KBM-7 (cell line): ENCODE data around the gene RNF10.
"Not testable (repeated sequence)": the region's sequence is repeated elsewhere in the genome, so short reads cannot be mapped to it uniquely, and the experiment has no call there.

Source experiments
- DNase-seq: peaks from one replicate; pipeline ENCODE4 v3.0.0-alpha.2; 2015
- in situ Hi-C: fragments of 300-500 bp; cut with MboI; formaldehyde crosslinking; loops from 2 replicates; pipeline ENCODE4 v1.14.3; 2020; ENCODE audit warnings: low sequenced_read_pairs, low pct_unique_long_range_greater_than_20kb, mixed read lengths

The RNF10 gene

DNA sequence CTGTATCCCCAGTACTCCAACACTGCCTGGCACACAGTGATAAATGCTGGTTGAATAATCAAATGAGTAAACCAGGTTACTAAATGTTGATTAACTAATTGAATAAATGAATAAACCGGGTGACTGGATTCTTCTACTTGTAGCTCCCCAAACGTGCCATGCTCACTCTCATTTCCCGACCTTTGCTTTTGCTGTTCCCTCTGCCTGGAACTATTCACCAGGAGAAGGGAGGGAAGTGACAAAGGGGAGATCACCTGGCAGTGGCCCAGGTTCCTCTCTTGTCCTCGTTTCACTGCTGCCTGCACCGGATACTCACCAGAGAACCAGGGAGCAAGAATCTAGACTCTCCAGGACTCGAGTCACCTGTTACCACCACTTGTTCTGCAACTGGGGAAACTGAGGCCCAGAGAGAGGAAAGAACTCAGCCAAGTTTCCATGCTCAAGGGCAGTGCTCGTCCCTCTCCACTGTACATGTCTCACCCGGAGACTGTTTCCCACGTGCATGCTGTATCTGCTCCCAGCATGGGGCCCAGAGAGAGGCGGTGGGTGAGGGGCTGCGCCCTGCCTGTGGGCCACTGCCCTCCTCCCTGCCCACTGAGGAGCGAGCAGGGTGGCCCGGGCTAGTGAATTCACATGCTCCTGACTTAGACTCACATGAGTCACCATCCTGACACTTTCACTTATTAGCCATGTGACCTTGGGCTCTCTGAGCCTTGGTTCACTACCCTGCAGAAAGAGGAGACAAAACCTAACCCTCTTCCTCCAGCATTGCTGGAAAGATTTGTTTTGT lies 64.7 kb downstream of the RNF10 start:
- DNase-seq = no peak
- in situ Hi-C loops = no loop called here

DNA sequence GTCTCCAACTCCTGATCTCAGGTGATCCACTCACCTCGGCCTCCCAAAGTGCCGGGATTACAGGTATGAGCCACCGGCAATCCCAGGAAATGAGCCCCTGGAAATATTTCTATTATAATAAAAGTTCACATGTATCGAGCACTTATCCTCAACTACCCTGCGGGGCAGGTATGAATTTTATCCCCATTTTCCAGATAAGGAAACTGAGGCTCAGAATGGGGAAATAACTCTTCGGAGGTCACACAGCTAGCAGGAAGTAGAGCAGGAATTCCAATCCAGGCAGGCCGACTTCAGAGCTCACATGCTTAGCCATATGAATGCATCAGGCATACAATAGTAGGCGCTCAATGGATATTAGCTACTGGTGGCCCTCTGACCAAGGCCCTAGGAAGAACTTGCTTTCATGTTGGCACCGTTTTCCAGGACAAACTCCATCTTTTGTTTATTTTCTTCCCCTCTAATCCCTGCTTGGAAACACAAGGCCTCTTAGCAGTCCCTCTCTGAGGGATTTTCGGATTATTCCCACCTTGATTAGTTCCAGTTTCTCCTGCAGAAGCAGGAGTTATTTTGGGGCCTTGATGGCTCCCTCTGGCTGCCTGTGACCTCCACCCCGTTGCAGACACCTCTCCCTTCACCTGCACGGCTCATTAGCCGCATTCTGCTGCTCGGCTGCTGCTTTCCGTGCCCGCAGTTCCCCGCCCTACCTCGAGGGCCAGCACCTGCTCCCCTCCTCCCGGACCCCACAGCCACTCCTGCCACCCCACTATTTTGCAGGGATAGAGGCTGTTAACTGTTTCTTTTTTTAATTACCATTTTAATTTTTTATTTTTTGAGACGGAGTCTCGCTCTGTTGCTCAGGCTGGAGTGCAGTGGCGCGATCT lies 65.8 kb downstream of the RNF10 start:
- DNase-seq = no peak
- in situ Hi-C loops = no loop called here

DNA sequence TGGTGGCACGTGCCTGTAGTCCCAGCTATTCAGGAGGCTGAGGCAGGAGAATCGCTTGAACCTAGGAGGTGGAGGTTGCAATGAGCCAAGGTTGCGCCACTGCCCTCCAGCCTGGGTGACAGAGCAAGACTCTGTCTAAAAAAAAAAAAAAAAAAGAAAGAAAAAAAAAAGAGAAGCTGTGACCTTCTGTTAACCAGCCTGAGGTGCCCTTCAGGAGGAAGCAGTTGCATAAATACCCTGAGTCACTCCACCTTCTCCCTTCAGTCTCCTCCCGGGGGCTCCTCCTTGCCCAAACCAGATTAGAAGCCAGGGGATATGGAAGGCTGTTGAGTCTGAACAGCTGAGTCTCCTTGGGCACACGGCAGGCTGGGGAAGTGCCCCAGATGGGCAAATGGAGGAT lies 68.3 kb downstream of the RNF10 start:
- DNase-seq = peak; percentile 89
- in situ Hi-C loops = not testable (repeated sequence)

DNA sequence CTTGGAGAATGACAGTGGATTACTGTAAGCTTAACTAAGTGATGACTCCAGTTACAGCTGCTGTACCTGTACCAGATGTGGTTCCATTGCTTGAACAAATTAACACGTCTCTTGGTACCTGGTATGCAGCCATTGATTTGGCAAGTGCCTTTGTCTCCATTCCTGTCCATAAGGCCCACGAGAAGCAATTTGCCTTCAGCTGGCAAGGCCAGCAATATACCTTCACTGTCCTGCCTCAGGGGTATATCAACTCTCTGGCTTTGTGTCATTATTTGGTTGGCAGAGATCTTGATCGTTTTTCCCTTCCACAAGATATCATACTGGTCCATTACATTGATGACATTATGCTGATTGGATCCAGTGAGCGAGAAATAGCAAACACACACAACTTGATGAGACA lies 76.4 kb downstream of the RNF10 start:
- DNase-seq = no peak
- in situ Hi-C loops = no loop called here

DNA sequence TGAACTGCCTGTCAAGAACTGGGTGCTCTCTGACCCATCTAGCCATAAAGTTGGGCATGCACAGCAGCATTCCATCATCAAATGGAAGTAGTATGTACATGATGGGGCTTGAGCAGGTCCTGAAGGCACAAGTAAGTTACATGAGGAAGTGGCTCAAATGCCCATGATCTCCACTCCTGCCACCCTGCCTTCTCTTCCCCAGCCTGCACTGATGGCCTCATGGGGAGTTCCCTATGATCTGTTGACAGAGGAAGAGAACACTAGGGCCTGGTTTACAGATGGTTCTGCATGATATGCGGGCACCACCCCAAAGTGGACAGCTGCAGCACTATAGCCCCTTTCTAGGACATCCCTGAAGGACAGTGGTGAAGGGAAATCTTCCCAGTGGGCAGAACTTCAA lies 77.4 kb downstream of the RNF10 start:
- in situ Hi-C loops, DNase-seq: not testable (repeated sequence)

DNA sequence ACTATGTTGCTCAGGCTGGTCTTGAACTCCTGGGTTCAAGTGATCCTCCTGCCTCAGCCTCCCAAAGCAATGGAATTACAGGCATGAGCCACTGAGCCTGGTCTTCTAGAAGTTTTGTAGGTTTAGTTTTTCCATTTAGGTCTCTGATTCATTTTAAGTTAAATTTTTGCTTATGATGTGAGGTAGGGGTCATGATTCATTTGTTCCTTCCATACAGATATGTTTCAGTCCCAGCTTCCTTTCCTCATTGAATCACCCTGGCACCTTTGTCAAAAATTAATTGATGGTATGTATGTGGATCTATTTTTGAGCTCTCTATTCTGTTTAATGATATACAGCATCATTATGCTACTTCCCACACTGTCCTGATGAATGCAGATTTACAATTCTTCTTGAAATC lies 80.7 kb downstream of the RNF10 start:
- no peak for DNase-seq
- in situ Hi-C loops = no loop called here

DNA sequence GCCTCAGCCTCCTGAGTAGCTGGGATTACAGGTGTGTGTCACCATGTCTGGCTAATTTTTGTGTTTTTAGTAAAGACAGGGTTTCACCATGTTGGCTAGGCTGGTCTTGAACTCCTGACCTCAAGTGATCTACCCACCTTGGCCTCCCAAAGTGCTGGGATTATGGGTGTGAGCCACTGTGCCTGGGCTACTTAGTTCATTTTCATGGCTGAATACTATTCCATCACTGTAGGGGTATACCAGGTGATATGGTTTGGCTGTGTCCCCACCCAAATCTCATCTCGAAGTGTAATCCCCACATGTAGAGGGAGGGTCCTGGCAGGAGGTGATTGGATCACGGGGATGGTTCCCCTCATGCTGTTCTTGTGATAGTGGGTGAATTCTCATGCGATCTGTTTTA lies 83.0 kb downstream of the RNF10 start:
- DNase-seq, in situ Hi-C loops: not testable (repeated sequence)

DNA sequence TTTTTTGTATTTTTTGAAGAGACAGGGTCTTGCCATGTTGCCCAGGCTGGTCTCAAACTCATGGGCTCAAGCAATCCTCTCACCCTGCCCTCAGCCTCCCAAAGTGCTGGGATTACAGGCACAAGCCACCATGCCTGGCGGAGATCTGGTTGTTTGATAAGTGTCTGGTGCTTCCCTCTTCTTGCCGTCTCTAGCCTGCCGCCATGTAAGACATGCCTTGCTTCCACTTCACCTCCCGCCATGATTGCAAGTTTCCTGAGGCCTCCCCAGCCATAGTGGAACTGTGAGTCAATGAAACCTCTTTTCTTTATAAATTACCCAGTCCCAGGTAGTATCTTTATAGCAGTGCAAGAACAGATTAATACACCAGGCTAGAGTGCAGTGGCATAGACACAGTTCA lies 83.6 kb downstream of the RNF10 start:
- DNase-seq, in situ Hi-C loops: not testable (repeated sequence)

DNA sequence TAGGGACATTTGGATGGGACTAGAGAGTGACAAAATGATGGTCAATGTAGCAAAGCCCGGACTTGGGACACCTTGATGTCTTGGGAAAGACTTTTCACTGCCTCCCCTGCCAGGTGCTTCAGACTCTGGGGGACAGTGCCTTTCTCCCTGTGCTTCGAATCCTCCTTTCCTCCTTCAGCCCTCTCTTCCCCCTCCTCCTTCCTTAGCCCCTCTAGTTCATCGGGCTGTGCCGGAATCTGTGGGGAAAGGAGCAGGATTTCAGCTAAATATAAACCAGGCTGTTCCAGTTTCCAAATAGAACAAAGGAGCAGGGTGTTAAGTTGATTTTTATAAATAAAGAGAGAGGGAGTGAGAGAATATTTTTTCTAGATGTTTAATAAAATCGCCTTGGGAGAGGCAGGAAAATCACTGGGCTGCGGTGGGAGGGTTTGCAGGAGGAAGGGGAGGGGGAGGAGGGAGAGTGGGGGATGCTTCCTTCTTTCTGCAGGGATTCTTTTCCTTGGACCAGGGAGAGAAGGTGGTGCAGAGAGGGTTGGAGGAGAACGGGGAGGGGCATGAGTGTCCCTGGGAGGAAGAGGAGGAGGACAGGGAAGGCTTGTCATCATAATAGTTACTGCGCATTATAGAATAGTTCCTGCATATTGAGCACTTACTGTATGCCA lies 84.9 kb downstream of the RNF10 start:
- no peak for DNase-seq
- in situ Hi-C loops = no loop called here

DNA sequence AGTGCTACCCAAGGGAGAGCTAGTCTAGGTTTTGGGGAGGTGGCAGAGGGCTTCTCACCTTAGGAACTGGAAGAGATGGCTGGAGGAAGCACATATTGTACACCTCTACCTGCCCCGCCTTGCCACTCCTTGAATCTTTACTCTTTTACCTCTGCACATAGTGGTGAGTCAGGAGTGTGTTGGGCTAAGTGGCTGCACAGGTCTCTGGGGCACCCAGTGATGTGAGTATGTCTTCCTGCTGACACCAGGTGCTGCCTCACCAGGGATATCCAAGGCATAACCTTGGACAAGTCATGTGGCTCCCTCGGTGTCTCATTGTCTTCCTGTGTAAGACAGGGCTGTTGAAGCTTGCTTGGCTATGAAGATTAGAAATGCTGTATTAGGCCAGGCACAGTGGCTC lies 86.5 kb downstream of the RNF10 start:
- in situ Hi-C loops = no loop called here

DNA sequence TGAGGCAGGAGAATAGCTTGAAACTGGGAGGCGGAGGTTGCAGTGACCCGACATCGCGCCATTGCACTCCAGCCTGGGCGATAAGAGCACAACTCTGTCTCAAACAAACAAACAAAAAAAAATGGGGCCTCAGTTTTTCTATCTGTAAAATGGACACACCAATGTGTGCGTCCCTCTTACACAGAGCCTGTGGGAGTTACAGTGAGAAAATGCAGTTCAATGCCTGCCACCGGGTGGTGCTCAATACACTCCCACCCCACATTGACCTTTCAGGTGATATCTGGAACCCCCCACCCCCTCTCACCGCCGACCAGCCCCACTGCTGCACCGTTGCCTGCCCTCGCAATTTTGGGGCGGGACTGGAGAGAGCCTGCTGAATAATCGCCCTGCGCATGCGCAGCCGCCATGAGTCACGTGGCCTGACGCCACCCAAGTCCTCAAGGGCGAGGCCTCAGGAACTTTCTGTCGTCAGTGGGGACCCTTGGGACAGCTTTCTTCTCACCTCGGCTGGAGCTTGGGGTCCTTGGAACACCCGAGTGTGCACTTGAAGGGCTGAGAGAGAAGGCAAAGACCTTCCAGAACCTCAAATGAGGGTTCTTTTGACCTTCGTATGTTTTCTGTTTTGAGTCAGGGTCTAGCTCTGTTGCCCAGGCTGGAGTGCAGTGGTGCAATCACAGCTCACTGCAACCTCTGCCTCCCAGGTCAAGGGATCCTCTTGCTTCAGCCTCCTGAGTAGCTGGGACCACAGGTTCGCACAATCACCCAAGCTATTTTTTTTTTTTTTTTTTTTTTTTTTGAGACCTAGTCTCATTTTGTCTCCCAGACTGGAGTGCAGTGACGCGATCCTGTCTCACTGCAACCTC lies 91.6 kb downstream of the RNF10 start:
- DNase-seq = peak; percentile 67
- in situ Hi-C loops = no loop called here

More for the DNA sequence above, 86.5 kb downstream of the RNF10 start:
- no peak for DNase-seq
